ENCODE data around the gene DLG2. TPM values are rescaled to one million over a fixed set of nuclear protein-coding genes. Genes with fewer than 3 reads are reported as not detected.
A peak's percentile ranks its signal among the peaks of the same experiment; 100 is the strongest.

DLG2 gene
- total and polyA plus RNA-seq, 12 donors: 1.0 to 14.8 (median 7.4) TPM

DNA sequence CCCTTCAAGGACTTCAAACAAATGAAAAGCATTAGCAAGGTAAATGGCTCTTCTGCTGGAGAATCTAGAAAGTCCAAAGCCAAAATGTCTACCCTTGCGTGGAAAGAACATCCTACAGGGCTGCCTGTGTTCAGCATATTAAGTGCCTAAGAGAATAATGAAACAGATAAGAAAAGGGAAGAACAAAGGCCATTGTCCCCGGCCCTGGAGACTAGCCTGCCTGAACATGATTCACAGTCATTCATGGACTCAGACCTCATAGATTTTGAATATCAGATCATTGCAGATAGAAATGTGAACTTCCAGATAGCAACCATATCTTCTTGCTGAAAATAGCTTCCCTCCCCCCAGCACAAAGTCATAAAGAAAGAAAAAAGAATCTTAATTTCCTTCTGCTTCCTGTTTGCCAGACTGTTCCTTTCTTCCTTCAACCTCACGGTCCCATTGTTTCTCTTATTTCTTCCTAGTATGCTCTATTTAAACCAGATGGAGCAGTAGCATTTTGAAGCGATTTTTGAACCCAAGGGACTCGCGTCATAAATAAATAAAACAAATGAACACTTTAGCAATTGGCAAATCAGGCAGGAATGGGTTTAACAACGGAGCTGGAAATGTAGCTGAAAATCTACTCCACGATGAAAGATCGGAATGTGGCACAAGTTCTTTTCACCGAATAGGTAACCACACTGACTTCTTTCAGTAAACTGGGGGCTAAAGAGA, 1932.8 kb downstream of the DLG2 start:
- no peaks in the 10 kb centered on the region for H3K36me3 ChIP-seq
- TF ChIP-seq, protein P1, sequence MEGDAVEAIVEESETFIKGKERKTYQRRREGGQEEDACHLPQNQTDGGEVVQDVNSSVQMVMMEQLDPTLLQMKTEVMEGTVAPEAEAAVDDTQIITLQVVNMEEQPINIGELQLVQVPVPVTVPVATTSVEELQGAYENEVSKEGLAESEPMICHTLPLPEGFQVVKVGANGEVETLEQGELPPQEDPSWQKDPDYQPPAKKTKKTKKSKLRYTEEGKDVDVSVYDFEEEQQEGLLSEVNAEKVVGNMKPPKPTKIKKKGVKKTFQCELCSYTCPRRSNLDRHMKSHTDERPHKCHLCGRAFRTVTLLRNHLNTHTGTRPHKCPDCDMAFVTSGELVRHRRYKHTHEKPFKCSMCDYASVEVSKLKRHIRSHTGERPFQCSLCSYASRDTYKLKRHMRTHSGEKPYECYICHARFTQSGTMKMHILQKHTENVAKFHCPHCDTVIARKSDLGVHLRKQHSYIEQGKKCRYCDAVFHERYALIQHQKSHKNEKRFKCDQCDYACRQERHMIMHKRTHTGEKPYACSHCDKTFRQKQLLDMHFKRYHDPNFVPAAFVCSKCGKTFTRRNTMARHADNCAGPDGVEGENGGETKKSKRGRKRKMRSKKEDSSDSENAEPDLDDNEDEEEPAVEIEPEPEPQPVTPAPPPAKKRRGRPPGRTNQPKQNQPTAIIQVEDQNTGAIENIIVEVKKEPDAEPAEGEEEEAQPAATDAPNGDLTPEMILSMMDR (IDR thresholded peaks at IDR 0.05): no peak
- no peaks in the 10 kb centered on the region for H3K9me3 ChIP-seq
- intact Hi-C loops (cut with DNase I): no loop called here
- peaks cover 0 to 36% (median 16%) of the 10 kb centered on the region in 9 donors for H3K4me1 ChIP-seq
- no peak for DNase-seq
- WGBS, 2 donors: 57 to 76% methylated on average over 10 of the region's 10 CpGs
- no peak overlapping the region for H3K27ac ChIP-seq
- H3K27me3 ChIP-seq: no peaks in the 10 kb centered on the region
- ATAC-seq: no peak
- H3K4me3 ChIP-seq: no peak overlapping the region

DNA sequence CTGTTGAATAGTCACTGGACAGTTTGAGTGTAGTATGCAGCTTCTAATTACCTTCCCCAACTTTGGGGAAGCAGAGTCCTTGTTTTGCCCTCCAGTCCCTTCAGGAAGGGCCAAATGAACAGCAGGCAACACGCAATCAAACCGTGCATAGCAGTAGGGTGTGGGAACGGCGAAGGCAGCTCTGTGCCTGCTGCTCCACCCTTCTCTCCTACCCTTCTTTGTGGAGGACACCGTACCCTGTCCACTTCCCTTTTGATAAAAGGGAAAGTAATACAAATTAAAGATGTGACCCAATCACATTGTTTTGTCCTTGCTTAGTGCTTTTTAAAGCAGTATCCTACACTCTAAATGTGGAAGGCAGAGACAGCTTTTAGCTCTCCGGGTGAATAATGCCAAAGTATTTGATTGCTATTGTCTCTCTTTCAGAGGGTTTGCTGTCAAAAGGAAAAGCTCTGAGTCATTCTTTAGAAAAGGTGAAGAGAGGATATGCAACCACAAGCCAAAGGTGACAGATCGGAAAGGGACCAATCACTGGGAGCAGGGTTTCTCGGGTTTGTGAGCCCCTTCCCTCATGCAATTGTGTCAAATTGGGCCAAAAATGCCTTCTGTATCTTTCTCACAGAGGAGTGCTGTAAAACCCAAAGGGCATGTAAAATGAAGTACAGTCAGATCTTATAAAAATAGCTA, 1933.7 kb downstream of the DLG2 start:
- intact Hi-C loops (cut with DNase I): no loop called here
- 63 to 77% methylated on average over 8 of the region's 8 CpGs for WGBS, 2 donors
- Histone ChIP-seq H3K9me3 (no peaks in the 10 kb centered on the region), H3K4me1 (peaks cover 0 to 36% (median 16%) of the 10 kb centered on the region in 9 donors), H3K36me3 (no peaks in the 10 kb centered on the region), H3K27me3 (no peaks in the 10 kb centered on the region), H3K4me3 (no peak overlapping the region), H3K27ac (no peak overlapping the region)
- TF ChIP-seq, protein P1 (IDR thresholded peaks at IDR 0.05): no peak
- DNase-seq (no peak), ATAC-seq (no peak)

DNA sequence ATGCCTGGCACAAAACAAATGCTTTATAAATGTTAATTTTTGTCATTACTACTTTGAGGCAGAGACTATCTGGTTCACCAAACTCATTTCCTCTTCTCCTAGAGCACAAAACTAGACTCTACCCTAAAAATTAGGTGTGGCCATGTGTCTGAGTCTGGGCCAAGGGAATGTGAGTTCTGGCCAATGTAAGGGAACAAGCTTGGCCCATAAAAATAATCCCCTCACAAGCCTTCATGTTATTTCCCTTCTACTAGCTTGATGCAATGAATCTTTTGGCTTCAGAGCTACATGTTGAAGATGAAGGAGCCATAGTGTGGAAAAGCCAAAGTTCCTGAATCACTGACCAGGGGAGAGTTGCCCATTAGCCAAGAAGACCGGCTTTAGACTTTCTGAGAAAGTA, 1934.5 kb downstream of the DLG2 start:
- Histone ChIP-seq H3K27ac (no peak overlapping the region), H3K27me3 (no peaks in the 10 kb centered on the region), H3K9me3 (no peaks in the 10 kb centered on the region), H3K36me3 (no peaks in the 10 kb centered on the region), H3K4me3 (no peak overlapping the region), H3K4me1 (peaks cover 0 to 36% (median 16%) of the 10 kb centered on the region in 9 donors)
- WGBS, 2 donors: 73 to 83% methylated on average over 1 of the region's 1 CpG
- DNase-seq (no peak), ATAC-seq (peak in 1 of 8 donors; percentile 34)
- intact Hi-C loops (cut with DNase I): no loop called here
- TF ChIP-seq, protein P1 (IDR thresholded peaks at IDR 0.05): no peak

DNA sequence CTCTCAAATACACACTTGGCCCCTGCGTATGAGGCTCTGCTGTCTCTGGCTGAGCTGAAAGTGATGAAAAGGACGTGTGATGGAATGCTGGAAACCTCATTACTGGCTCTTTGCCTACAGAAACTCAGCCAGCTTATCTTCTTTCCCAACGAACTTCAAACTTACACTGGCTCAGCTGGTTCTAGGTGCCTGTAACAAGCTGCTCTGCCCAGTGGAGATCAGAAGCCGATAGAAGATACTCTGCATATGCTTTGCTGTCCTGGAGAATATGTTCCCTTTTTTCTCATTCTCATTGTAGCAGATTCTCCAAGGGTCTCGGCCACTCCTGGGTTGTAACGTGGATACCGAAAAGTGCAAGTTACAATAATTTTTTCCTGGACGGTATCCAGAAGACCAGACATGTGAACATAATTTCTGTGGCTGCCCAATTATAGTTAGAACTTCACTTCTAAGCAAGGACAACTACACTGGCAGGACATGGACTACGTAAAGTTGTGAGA, 1935.6 kb downstream of the DLG2 start:
- Histone ChIP-seq H3K9me3 (no peaks in the 10 kb centered on the region), H3K4me1 (peaks cover 0 to 36% (median 16%) of the 10 kb centered on the region in 9 donors), H3K27ac (peak overlapping the region in 6 of 10 donors; percentile 28 to 73 (median 45)), H3K27me3 (no peaks in the 10 kb centered on the region), H3K4me3 (peak overlapping the region in 5 of 10 donors; percentile 0 to 11 (median 9)), H3K36me3 (no peaks in the 10 kb centered on the region)
- intact Hi-C loops (cut with DNase I): no loop called here
- TF ChIP-seq, protein P1 (IDR thresholded peaks at IDR 0.05): no peak
- DNase-seq: peak in 1 of 2 donors; percentile 47
- WGBS, 2 donors: 10 to 13% methylated on average over 9 of the region's 9 CpGs
- ATAC-seq: peak; percentile 79 to 97 (median 96)

Data from heart right ventricle (tissue), 16 donors.